Neuronal stem cell (in vitro differentiated cells): ENCODE measurements around the gene MAPK1.
"Not testable (repeated sequence)": the region's sequence is repeated elsewhere in the genome, so short reads cannot be mapped to it uniquely, and the experiment has no call there.

Experiments used
- DNase-seq: peaks from one replicate; pipeline ENCODE4 v3.0.0-alpha.2; 2013; ENCODE audit warnings: low spot score
- H2AFZ ChIP-seq: one replicate; pipeline ENCODE4 v1.6.1; 2013; ENCODE audit warnings: mild to moderate bottlenecking, low read length, inconsistent platforms
- H2AK5ac ChIP-seq: 2 replicates; pipeline ENCODE4 v1.6.1; 2013; ENCODE audit warnings: low read depth, mild to moderate bottlenecking, inconsistent platforms, low read length, moderate library complexity, mixed read lengths
- H2BK120ac ChIP-seq: 2 replicates; pipeline ENCODE4 v1.6.1; 2013; ENCODE audit warnings: low read depth, mild to moderate bottlenecking, inconsistent platforms, low read length, moderate library complexity, mixed read lengths
- H2BK12ac ChIP-seq: one replicate; pipeline ENCODE4 v1.6.1; 2013; ENCODE audit warnings: low read length, inconsistent platforms
- H2BK15ac ChIP-seq: 2 replicates; pipeline ENCODE4 v1.6.1; 2013; ENCODE audit warnings: mild to moderate bottlenecking, low read length, inconsistent platforms, mixed read lengths
- H2BK5ac ChIP-seq: one replicate; pipeline ENCODE4 v1.6.1; 2013; ENCODE audit warnings: inconsistent platforms, mild to moderate bottlenecking, low read length, moderate library complexity
- H3K14ac ChIP-seq: one replicate; pipeline ENCODE4 v1.6.1; 2013; ENCODE audit warnings: low read length, inconsistent platforms
- H3K18ac ChIP-seq: 2 replicates; pipeline ENCODE4 v1.6.1; 2013; ENCODE audit warnings: low read length, inconsistent platforms
- H3K23ac ChIP-seq: 2 replicates; pipeline ENCODE4 v1.6.1; 2013; ENCODE audit warnings: low read depth, mild to moderate bottlenecking, mixed read lengths, low read length, inconsistent platforms; ENCODE audit not compliant: poor library complexity
- H3K27ac ChIP-seq: replicated peaks from 3 replicates; pipeline ENCODE4 v1.5.1; 2013; ENCODE audit warnings: low read length, inconsistent platforms
- H3K27me3 ChIP-seq, 3 experiments: 2 replicates each; pipeline ENCODE4 v1.6.1; 2013; ENCODE audit warnings: low read length in 3 of 3, mild to moderate bottlenecking in 2 of 3, inconsistent platforms in 1 of 3, low read depth in 1 of 3, mixed read lengths in 1 of 3, moderate library complexity in 1 of 3; ENCODE audit not compliant: control insufficient read depth in 3 of 3, insufficient read depth in 3 of 3
- H3K36me3 ChIP-seq, 2 donors: replicated peaks in 1 of 2; 2 replicates each; pipeline ENCODE4 v1.6.1; 2013; ENCODE audit warnings: low read length in 2 of 2; ENCODE audit not compliant: control insufficient read depth in 2 of 2, insufficient read depth in 2 of 2
- H3K4ac ChIP-seq: 2 replicates; pipeline ENCODE4 v1.6.1; 2013; ENCODE audit warnings: inconsistent platforms, mild to moderate bottlenecking, low read length, moderate library complexity
- H3K4me1 ChIP-seq, 2 donors: 1 replicate in 1 of 2; 2 replicates in 1 of 2; pipeline ENCODE4 v1.6.1; 2013; ENCODE audit warnings: low read length in 2 of 2, low read depth in 1 of 2; ENCODE audit not compliant: control insufficient read depth in 2 of 2, insufficient read depth in 1 of 2
- H3K4me2 ChIP-seq: one replicate; pipeline ENCODE4 v1.6.1; 2013; ENCODE audit warnings: mild to moderate bottlenecking, low read length, inconsistent platforms; ENCODE audit not compliant: insufficient read depth, poor library complexity, severe bottlenecking
- H3K4me3 ChIP-seq, 2 donors: 2 replicates each; pipeline ENCODE4 v1.5.1; 2013; ENCODE audit warnings: low read length in 2 of 2, mild to moderate bottlenecking in 2 of 2, inconsistent platforms in 1 of 2, moderate library complexity in 1 of 2
- H3K79me1 ChIP-seq: one replicate; pipeline ENCODE4 v1.6.1; 2013; ENCODE audit warnings: low read depth, mild to moderate bottlenecking, inconsistent platforms, low read length, moderate library complexity
- H3K9ac ChIP-seq: one replicate; pipeline ENCODE4 v1.6.1; 2013; ENCODE audit warnings: mild to moderate bottlenecking, low read depth, low read length, inconsistent platforms; ENCODE audit not compliant: poor library complexity
- H3K9me3 ChIP-seq, 2 donors: replicated peaks in 1 of 2; 2 replicates each; pipeline versions ENCODE3 to v1.6.1; 2013; ENCODE audit warnings: low read length in 2 of 2, mild to moderate bottlenecking in 2 of 2, inconsistent platforms in 1 of 2, low read depth in 1 of 2, mixed read lengths in 1 of 2, moderate library complexity in 1 of 2; ENCODE audit not compliant: control insufficient read depth in 2 of 2, insufficient read depth in 1 of 2
- H4K8ac ChIP-seq: one replicate; pipeline ENCODE4 v1.6.1; 2013; ENCODE audit warnings: low read depth, mild to moderate bottlenecking, inconsistent platforms, low read length, moderate library complexity
- H4K91ac ChIP-seq: one replicate; pipeline ENCODE4 v1.6.1; 2013; ENCODE audit warnings: low read length, low read depth, mild to moderate bottlenecking, inconsistent platforms; ENCODE audit not compliant: poor library complexity
- WGBS, 2 donors: extraction: QIAGEN DNeasy Blood & Tissue Kit; methylation state at CpG; one replicate each; pipeline ENCODE4 v1.1.7; 2013; ENCODE audit warnings: missing lambda C conversion rate in 2 of 2, mixed read lengths in 1 of 2; ENCODE audit not compliant: insufficient read length in 2 of 2, insufficient replicate concordance in 1 of 2; ENCODE audit errors: extremely low coverage in 2 of 2; 5-methylcytosine and 5-hydroxymethylcytosine counted together

The MAPK1 gene

GRCh38 chr22:21872741-21873140 is 5.3 kb upstream of the MAPK1 start:
- H3K4ac ChIP-seq, H2BK120ac ChIP-seq, H4K8ac ChIP-seq, H3K23ac ChIP-seq, H3K27me3 ChIP-seq, H3K14ac ChIP-seq, H3K4me1 ChIP-seq, H2AFZ ChIP-seq, H4K91ac ChIP-seq, H3K4me3 ChIP-seq, H2AK5ac ChIP-seq, DNase-seq, H3K79me1 ChIP-seq, H3K27ac ChIP-seq, H3K36me3 ChIP-seq, H3K9ac ChIP-seq, H3K9me3 ChIP-seq, H3K4me2 ChIP-seq, H3K18ac ChIP-seq, H2BK12ac ChIP-seq, H2BK15ac ChIP-seq, H2BK5ac ChIP-seq: not testable (repeated sequence)
- WGBS, 2 donors = no CpG with 5 or more reads among the region's 4 CpGs

- H2BK120ac ChIP-seq = no peak overlapping the region
- no peak overlapping the region for H3K27ac ChIP-seq
- H3K9me3 ChIP-seq = no peaks in the 10 kb centered on the region
- H4K8ac ChIP-seq = no peak overlapping the region
- no peak for DNase-seq
- H2BK15ac ChIP-seq = no peak overlapping the region
- H4K91ac ChIP-seq = no peak overlapping the region
- H3K4me1 ChIP-seq = peaks cover 2 to 16% of the 10 kb centered on the region in 2 donors
- no peak overlapping the region for H3K14ac ChIP-seq
- no peak overlapping the region for H3K4me2 ChIP-seq
- no peak overlapping the region for H3K4me3 ChIP-seq
- peaks cover 0 to 4% of the 10 kb centered on the region in 2 donors for H3K36me3 ChIP-seq
- H3K18ac ChIP-seq = no peak overlapping the region
- WGBS, 2 donors = no CpG with 5 or more reads among the region's 7 CpGs
- peaks cover 7% of the 10 kb centered on the region for H3K79me1 ChIP-seq
- H3K27me3 ChIP-seq = no peaks in the 10 kb centered on the region
- H2BK5ac ChIP-seq = no peak overlapping the region
- no peak overlapping the region for H2AK5ac ChIP-seq
- no peak overlapping the region for H2AFZ ChIP-seq
- no peak overlapping the region for H2BK12ac ChIP-seq
- no peak overlapping the region for H3K9ac ChIP-seq
- no peak overlapping the region for H3K23ac ChIP-seq
- no peak overlapping the region for H3K4ac ChIP-seq
These were observed 1.2 kb upstream of the MAPK1 start for GRCh38 chr22:21868651-21869050.

GRCh38 chr22:21866833-21867527 is 465 bp downstream of the MAPK1 start:
- no peak overlapping the region for H4K91ac ChIP-seq
- H2BK5ac ChIP-seq = peak overlapping the region; percentile 71
- peak overlapping the region; percentile 49 for H2BK15ac ChIP-seq
- H4K8ac ChIP-seq = peak overlapping the region; percentile 43
- peak overlapping the region; percentile 97 for H3K9ac ChIP-seq
- no peaks in the 10 kb centered on the region for H3K9me3 ChIP-seq
- peaks cover 7% of the 10 kb centered on the region for H3K79me1 ChIP-seq
- WGBS, 2 donors = no CpG with 5 or more reads among the region's 91 CpGs
- peak overlapping the region; percentile 66 for H3K4ac ChIP-seq
- H3K18ac ChIP-seq = peak overlapping the region; percentile 99
- H3K4me2 ChIP-seq = peak overlapping the region; percentile 60
- H3K27ac ChIP-seq = peak overlapping the region; percentile 87
- peak overlapping the region; percentile 52 for H2AK5ac ChIP-seq
- peak overlapping the region; percentile 100 for H3K23ac ChIP-seq
- H2BK12ac ChIP-seq = peak overlapping the region; percentile 73
- DNase-seq = peak; percentile 15
- H2BK120ac ChIP-seq = no peak overlapping the region
- H2AFZ ChIP-seq = peak overlapping the region; percentile 95
- peak overlapping the region; percentile 99 for H3K14ac ChIP-seq
- H3K4me3 ChIP-seq = peak overlapping the region; percentile 77 to 100
- no peaks in the 10 kb centered on the region for H3K27me3 ChIP-seq
- H3K4me1 ChIP-seq = peaks cover 2 to 16% of the 10 kb centered on the region in 2 donors
- H3K36me3 ChIP-seq = peaks cover 0 to 6% of the 10 kb centered on the region in 2 donors

- H2AK5ac ChIP-seq = no peak overlapping the region
- no peak overlapping the region for H2BK5ac ChIP-seq
- H3K4me1 ChIP-seq = peaks cover 2 to 16% of the 10 kb centered on the region in 2 donors
- no peak overlapping the region for H4K91ac ChIP-seq
- H4K8ac ChIP-seq = no peak overlapping the region
- H2AFZ ChIP-seq = no peak overlapping the region
- H3K4me3 ChIP-seq = peak overlapping the region in 1 of 2 donors; percentile 18
- H3K9ac ChIP-seq = no peak overlapping the region
- no peak overlapping the region for H3K14ac ChIP-seq
- no CpG with 5 or more reads among the region's 3 CpGs for WGBS, 2 donors
- no peak overlapping the region for H3K23ac ChIP-seq
- no peak overlapping the region for H3K4me2 ChIP-seq
- H3K79me1 ChIP-seq = peaks cover 10% of the 10 kb centered on the region
- H3K27ac ChIP-seq = no peak overlapping the region
- H3K4ac ChIP-seq = no peak overlapping the region
- no peak overlapping the region for H2BK120ac ChIP-seq
- H3K27me3 ChIP-seq = no peaks in the 10 kb centered on the region
- H3K18ac ChIP-seq = no peak overlapping the region
- H2BK12ac ChIP-seq = no peak overlapping the region
- DNase-seq = no peak
- H2BK15ac ChIP-seq = no peak overlapping the region
- H3K9me3 ChIP-seq = no peaks in the 10 kb centered on the region
- peaks cover 0 to 11% of the 10 kb centered on the region in 2 donors for H3K36me3 ChIP-seq
These were observed 2.4 kb downstream of the MAPK1 start for GRCh38 chr22:21865041-21865440.
